ENCODE results near the gene PRLR. TPM values are rescaled to one million over a fixed set of nuclear protein-coding genes. Genes with fewer than 3 reads are reported as not detected.

The PRLR gene
- total RNA-seq, 3 donors from 2014 or later (not counting 1 experiment from before 2014, with no cell fraction given) = 0.05 to 0.16 (median 0.09) TPM

GRCh38 chr5:35201291-35201690, 29.0 kb downstream of the PRLR start:
- H3K4me3 ChIP-seq (ENCODE audit: low read length) = no peak overlapping the region
- no peak overlapping the region for H3K4me3 Mint-ChIP-seq
- H3K36me3 Mint-ChIP-seq = no peaks in the 10 kb centered on the region
- no peak for TF ChIP-seq CTCF (IDR thresholded peaks at IDR 0.05)
- H3K27ac Mint-ChIP-seq = no peak overlapping the region
- H3K4me1 ChIP-seq (ENCODE audit: control insufficient read depth, insufficient read depth, low read length) = no peaks in the 10 kb centered on the region
- DNase-seq (no peak), ATAC-seq (no peak)
- no peaks in the 10 kb centered on the region for H3K27me3 ChIP-seq (ENCODE audit: control insufficient read depth, insufficient read depth, low read length)
- no peaks in the 10 kb centered on the region for H3K9me3 ChIP-seq (ENCODE audit: control insufficient read depth, insufficient read depth, low read length)
- H3K9me3 Mint-ChIP-seq = peaks cover 0 to 2% of the 10 kb centered on the region in 2 donors
- H3K4me1 Mint-ChIP-seq = no peaks in the 10 kb centered on the region
- no peaks in the 10 kb centered on the region for H3K36me3 ChIP-seq (ENCODE audit: control insufficient read depth, insufficient read depth, low read length)
- no peak overlapping the region for H3K27ac ChIP-seq (ENCODE audit: low read length)
- peaks cover 4 to 7% of the 10 kb centered on the region in 2 donors for H3K27me3 Mint-ChIP-seq (ENCODE audit: low read depth in 2 of 2)
- intact Hi-C loops (cut with micrococcal nuclease) = no loop called here
- WGBS (ENCODE audit: insufficient coverage) = 100% methylated on average over 1 of the region's 2 CpGs

GRCh38 chr5:35199886-35200285, 30.4 kb downstream of the PRLR start:
- intact Hi-C loops (cut with micrococcal nuclease) = no loop called here
- no peak overlapping the region for H3K27ac ChIP-seq (ENCODE audit: low read length)
- H3K36me3 ChIP-seq (ENCODE audit: control insufficient read depth, insufficient read depth, low read length) = no peaks in the 10 kb centered on the region
- no peaks in the 10 kb centered on the region for H3K9me3 ChIP-seq (ENCODE audit: control insufficient read depth, insufficient read depth, low read length)
- Mint-ChIP-seq H3K9me3 (peaks cover 0 to 2% of the 10 kb centered on the region in 2 donors), H3K27ac (no peak overlapping the region), H3K36me3 (no peaks in the 10 kb centered on the region), H3K4me1 (no peaks in the 10 kb centered on the region), H3K4me3 (no peak overlapping the region), H3K27me3 (ENCODE audit: low read depth in 2 of 2) (peaks cover 2 to 7% of the 10 kb centered on the region in 2 donors)
- no peaks in the 10 kb centered on the region for H3K27me3 ChIP-seq (ENCODE audit: control insufficient read depth, insufficient read depth, low read length)
- no peak for TF ChIP-seq CTCF (IDR thresholded peaks at IDR 0.05)
- H3K4me1 ChIP-seq (ENCODE audit: control insufficient read depth, insufficient read depth, low read length) = peaks cover 8% of the 10 kb centered on the region
- ATAC-seq (no peak), DNase-seq (no peak)
- H3K4me3 ChIP-seq (ENCODE audit: low read length) = no peak overlapping the region
- WGBS (ENCODE audit: insufficient coverage) = 91% methylated on average over 2 of the region's 3 CpGs

- ATAC-seq (no peak), DNase-seq (no peak)
- WGBS (ENCODE audit: insufficient coverage) = 77% methylated on average over 4 of the region's 4 CpGs
- H3K9me3 ChIP-seq (ENCODE audit: control insufficient read depth, insufficient read depth, low read length) = no peaks in the 10 kb centered on the region
- H3K27ac Mint-ChIP-seq = no peak overlapping the region
- no peak overlapping the region for H3K4me3 ChIP-seq (ENCODE audit: low read length)
- no peak for TF ChIP-seq CTCF (IDR thresholded peaks at IDR 0.05)
- H3K36me3 Mint-ChIP-seq = no peaks in the 10 kb centered on the region
- intact Hi-C loops (cut with micrococcal nuclease) = no loop called here
- H3K27me3 Mint-ChIP-seq (ENCODE audit: low read depth in 2 of 2) = peaks cover 2 to 7% of the 10 kb centered on the region in 2 donors
- H3K9me3 Mint-ChIP-seq = peaks cover 0 to 2% of the 10 kb centered on the region in 2 donors
- H3K27me3 ChIP-seq (ENCODE audit: control insufficient read depth, insufficient read depth, low read length) = no peaks in the 10 kb centered on the region
- no peak overlapping the region for H3K27ac ChIP-seq (ENCODE audit: low read length)
- peaks cover 13% of the 10 kb centered on the region for H3K4me1 ChIP-seq (ENCODE audit: control insufficient read depth, insufficient read depth, low read length)
- H3K4me1 Mint-ChIP-seq = no peaks in the 10 kb centered on the region
- no peak overlapping the region for H3K4me3 Mint-ChIP-seq
- no peaks in the 10 kb centered on the region for H3K36me3 ChIP-seq (ENCODE audit: control insufficient read depth, insufficient read depth, low read length)
These were observed 31.6 kb downstream of the PRLR start for GRCh38 chr5:35198686-35199085.

- ATAC-seq (no peak), DNase-seq (no peak)
- Mint-ChIP-seq H3K4me3 (no peak overlapping the region), H3K4me1 (no peaks in the 10 kb centered on the region), H3K36me3 (no peaks in the 10 kb centered on the region), H3K27me3 (ENCODE audit: low read depth in 2 of 2) (peaks cover 2 to 7% of the 10 kb centered on the region in 2 donors), H3K27ac (no peak overlapping the region), H3K9me3 (peaks cover 0 to 2% of the 10 kb centered on the region in 2 donors)
- no peaks in the 10 kb centered on the region for H3K27me3 ChIP-seq (ENCODE audit: control insufficient read depth, insufficient read depth, low read length)
- H3K4me1 ChIP-seq (ENCODE audit: control insufficient read depth, insufficient read depth, low read length) = peaks cover 16% of the 10 kb centered on the region
- intact Hi-C loops (cut with micrococcal nuclease) = no loop called here
- 69% methylated on average over 5 of the region's 5 CpGs for WGBS (ENCODE audit: insufficient coverage)
- H3K27ac ChIP-seq (ENCODE audit: low read length) = no peak overlapping the region
- no peaks in the 10 kb centered on the region for H3K9me3 ChIP-seq (ENCODE audit: control insufficient read depth, insufficient read depth, low read length)
- H3K4me3 ChIP-seq (ENCODE audit: low read length) = no peak overlapping the region
- no peaks in the 10 kb centered on the region for H3K36me3 ChIP-seq (ENCODE audit: control insufficient read depth, insufficient read depth, low read length)
- no peak for TF ChIP-seq CTCF (IDR thresholded peaks at IDR 0.05)
These were observed 32.2 kb downstream of the PRLR start for GRCh38 chr5:35198075-35198474.

Measured in natural killer cell (primary cell).